Thyroid gland (tissue), 4 donors: Measurements from ENCODE around the gene TMC2. TPM values are rescaled to one million over a fixed set of nuclear protein-coding genes. Genes with fewer than 3 reads are reported as not detected.

Source experiments
- DNase-seq, 2 donors: peaks; one replicate each; pipeline ENCODE4 v3.0.0-alpha.2; 2019
- H3K27ac ChIP-seq, 3 donors: fragments of 200-600 bp; sonication (generic); 1 replicate in 2 of 3; 2 replicates in 1 of 3; pipeline ENCODE4 v1.5.1; 2016 to 2019; ENCODE audit warnings: mild to moderate bottlenecking in 1 of 3, moderate library complexity in 1 of 3
- H3K27me3 ChIP-seq: fragments of 200-600 bp; sonication (generic); one replicate; pipeline ENCODE4 v1.5.1; 2019
- H3K36me3 ChIP-seq, 2 donors: fragments of 200-600 bp; sonication (generic); one replicate each; pipeline ENCODE4 v1.5.1; 2016 to 2019
- H3K4me1 ChIP-seq, 2 donors: fragments of 200-600 bp; sonication (generic); one replicate each; pipeline ENCODE4 v1.5.1; 2017 to 2019
- H3K4me3 ChIP-seq, 3 donors: fragments of 200-600 bp; sonication (generic); replicated peaks in 1 of 3; 1 replicate in 2 of 3; 2 replicates in 1 of 3; pipeline ENCODE4 v1.5.1; 2016; ENCODE audit warnings: mild to moderate bottlenecking in 1 of 3
- H3K9me3 ChIP-seq: fragments of 200-600 bp; sonication (generic); one replicate; pipeline ENCODE4 v1.5.1; 2017
- POLR2A ChIP-seq, 2 donors: fragments of 450-650 bp; IDR thresholded peaks; one replicate each; pipeline ENCODE4 v1.6.1; 2017; ENCODE audit warnings: antibody characterized with exemption in 2 of 2, mild to moderate bottlenecking in 2 of 2, moderate library complexity in 1 of 2
- whole genome bisulfite sequencing, 2 donors: methylation state at CpG; one replicate each; pipeline ENCODE4 v1.1.5; 2017; 5-methylcytosine and 5-hydroxymethylcytosine counted together
- intact Hi-C: fragments of 100-400 bp; cut with DNase I; formaldehyde crosslinking; loops from one replicate; pipeline ENCODE4 v1.15.1; 2023
- total RNA-seq, 4 donors: library from RNA; depleted of rRNA; stranded (reverse); fragments of >200 nt; gene quantifications; one replicate each; pipeline ENCODE4 v1.2.3, GENCODE V29; 2016
- TF ChIP-seq, protein P1 (sequence below), 6 experiments: fragments of 200-600 bp in 3 of 6; fragments of 450-650 bp in 3 of 6; sonication (generic) in 3 of 6; IDR thresholded peaks; one replicate each; pipeline ENCODE4 v1.5.1; 2016 to 2019; ENCODE audit warnings: antibody characterized with exemption in 6 of 6, mild to moderate bottlenecking in 2 of 6, inconsistent platforms in 1 of 6, moderate library complexity in 1 of 6

The TMC2 gene
- total RNA-seq, 4 donors from 2014 or later = 0.11 TPM; not detected in 3

DNA sequence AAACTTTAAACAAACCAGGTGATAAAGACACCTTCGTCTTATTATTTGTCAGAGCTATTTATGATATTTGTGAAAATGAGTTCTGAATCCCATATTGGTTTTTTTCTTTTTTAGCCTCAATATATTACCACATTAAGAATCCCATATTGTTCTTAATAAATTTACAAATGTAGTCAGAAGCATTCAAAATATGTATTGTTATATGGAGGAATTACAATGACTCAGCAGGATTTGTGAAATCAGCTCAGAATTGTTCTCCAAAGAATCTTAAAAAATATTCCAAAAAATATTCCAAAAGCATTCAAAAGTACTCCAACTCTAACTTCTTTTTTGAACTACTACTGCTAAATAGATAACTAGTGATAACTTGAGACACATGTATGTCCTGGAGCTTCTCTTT, 21.2 kb upstream of the TMC2 start:
- Histone ChIP-seq H3K9me3 (no peaks in the 10 kb centered on the region), H3K27me3 (no peaks in the 10 kb centered on the region), H3K27ac (no peak overlapping the region), H3K4me3 (no peak overlapping the region), H3K36me3 (no peaks in the 10 kb centered on the region), H3K4me1 (peaks cover 0 to 4% of the 10 kb centered on the region in 2 donors)
- intact Hi-C loops = no loop called here
- WGBS, 2 donors = 75 to 82% methylated on average over 1 of the region's 1 CpG
- no peak for DNase-seq
- TF ChIP-seq, protein P1, sequence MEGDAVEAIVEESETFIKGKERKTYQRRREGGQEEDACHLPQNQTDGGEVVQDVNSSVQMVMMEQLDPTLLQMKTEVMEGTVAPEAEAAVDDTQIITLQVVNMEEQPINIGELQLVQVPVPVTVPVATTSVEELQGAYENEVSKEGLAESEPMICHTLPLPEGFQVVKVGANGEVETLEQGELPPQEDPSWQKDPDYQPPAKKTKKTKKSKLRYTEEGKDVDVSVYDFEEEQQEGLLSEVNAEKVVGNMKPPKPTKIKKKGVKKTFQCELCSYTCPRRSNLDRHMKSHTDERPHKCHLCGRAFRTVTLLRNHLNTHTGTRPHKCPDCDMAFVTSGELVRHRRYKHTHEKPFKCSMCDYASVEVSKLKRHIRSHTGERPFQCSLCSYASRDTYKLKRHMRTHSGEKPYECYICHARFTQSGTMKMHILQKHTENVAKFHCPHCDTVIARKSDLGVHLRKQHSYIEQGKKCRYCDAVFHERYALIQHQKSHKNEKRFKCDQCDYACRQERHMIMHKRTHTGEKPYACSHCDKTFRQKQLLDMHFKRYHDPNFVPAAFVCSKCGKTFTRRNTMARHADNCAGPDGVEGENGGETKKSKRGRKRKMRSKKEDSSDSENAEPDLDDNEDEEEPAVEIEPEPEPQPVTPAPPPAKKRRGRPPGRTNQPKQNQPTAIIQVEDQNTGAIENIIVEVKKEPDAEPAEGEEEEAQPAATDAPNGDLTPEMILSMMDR (IDR thresholded peaks at IDR 0.05) = no peak
- no peak for TF ChIP-seq POLR2A (IDR thresholded peaks at IDR 0.05)

DNA sequence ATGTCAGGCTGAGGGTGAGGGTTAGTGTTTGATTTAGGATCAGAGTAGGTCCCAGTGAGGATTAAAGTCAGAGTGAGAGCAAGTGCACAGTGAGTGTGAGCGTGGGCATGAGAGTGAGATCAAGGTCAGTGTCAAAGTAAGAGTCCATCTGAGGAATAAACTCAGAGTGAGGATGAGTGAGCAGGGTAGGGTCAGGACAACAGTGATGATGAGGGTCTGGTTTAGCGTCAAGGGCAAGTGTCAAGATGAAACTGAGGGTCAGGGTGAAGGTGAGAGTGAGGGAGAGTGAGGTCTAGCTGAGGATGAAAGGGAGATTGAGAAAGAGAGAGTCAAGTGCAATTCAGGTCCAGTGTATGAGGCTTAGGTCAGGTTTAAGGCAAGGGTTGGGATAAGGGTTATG, 20.0 kb upstream of the TMC2 start:
- H3K4me1 ChIP-seq = peaks cover 0 to 4% of the 10 kb centered on the region in 2 donors
- H3K27me3 ChIP-seq = no peaks in the 10 kb centered on the region
- H3K36me3 ChIP-seq = no peaks in the 10 kb centered on the region
- WGBS, 2 donors = 78 to 79% methylated on average over 2 of the region's 2 CpGs
- intact Hi-C loops = no loop called here
- TF ChIP-seq, protein P1 (IDR thresholded peaks at IDR 0.05) = no peak
- TF ChIP-seq POLR2A (IDR thresholded peaks at IDR 0.05) = no peak
- no peak for DNase-seq
- H3K4me3 ChIP-seq = no peak overlapping the region
- no peaks in the 10 kb centered on the region for H3K9me3 ChIP-seq
- H3K27ac ChIP-seq = no peak overlapping the region

DNA sequence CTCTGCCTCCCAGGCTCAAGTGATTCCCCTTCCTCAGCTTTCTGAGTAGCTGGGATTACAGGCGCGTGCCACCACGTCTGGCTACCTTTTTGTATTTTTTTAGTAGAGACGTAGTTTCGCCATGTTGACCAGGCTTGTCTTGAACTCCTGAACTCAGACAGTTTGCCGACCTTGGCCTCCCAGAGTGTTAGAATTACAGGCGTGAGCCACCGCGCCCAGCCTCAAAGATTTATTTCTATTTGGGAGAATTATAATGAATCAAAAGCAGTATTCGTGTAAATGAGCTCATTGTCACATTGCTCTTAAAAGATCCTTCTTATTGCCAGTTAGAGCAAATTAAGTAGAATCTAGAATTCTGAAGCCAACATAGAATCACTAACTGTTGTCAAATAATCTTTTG, 18.3 kb upstream of the TMC2 start:
- peaks cover 0 to 4% of the 10 kb centered on the region in 2 donors for H3K4me1 ChIP-seq
- no peak overlapping the region for H3K27ac ChIP-seq
- H3K4me3 ChIP-seq = no peak overlapping the region
- TF ChIP-seq POLR2A (IDR thresholded peaks at IDR 0.05) = no peak
- TF ChIP-seq, protein P1 (IDR thresholded peaks at IDR 0.05) = no peak
- WGBS, 2 donors = 74 to 82% methylated on average over 10 of the region's 10 CpGs
- no peaks in the 10 kb centered on the region for H3K27me3 ChIP-seq
- H3K9me3 ChIP-seq = no peaks in the 10 kb centered on the region
- intact Hi-C loops = no loop called here
- DNase-seq = no peak
- H3K36me3 ChIP-seq = no peaks in the 10 kb centered on the region

DNA sequence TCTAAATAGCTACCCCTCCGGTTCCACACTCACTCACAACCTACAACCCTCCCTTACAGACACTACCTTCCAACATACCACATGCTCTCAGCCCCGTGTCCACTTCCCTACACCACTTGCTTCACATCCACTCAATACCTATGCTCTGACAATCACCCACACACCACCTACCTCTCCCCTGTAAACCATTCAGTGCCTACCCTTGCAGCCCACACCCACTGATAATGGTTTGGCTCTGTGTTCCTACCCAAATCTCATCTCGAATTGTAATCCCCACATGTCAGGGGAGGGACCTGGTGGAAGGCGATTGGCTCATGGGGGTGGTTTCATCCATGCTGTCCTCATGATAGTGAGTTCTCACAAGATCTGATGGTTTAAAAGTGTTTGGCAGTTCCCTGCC, 17.8 kb upstream of the TMC2 start:
- no peaks in the 10 kb centered on the region for H3K36me3 ChIP-seq
- H3K27ac ChIP-seq = no peak overlapping the region
- TF ChIP-seq, protein P1 (IDR thresholded peaks at IDR 0.05) = no peak
- no peak for TF ChIP-seq POLR2A (IDR thresholded peaks at IDR 0.05)
- no peaks in the 10 kb centered on the region for H3K27me3 ChIP-seq
- peak; percentile 35 to 57 for DNase-seq
- H3K9me3 ChIP-seq = no peaks in the 10 kb centered on the region
- intact Hi-C loops = no loop called here
- 53 to 57% methylated on average over 4 of the region's 4 CpGs for WGBS, 2 donors
- H3K4me3 ChIP-seq = no peak overlapping the region
- peaks cover 0 to 4% of the 10 kb centered on the region in 2 donors for H3K4me1 ChIP-seq

DNA sequence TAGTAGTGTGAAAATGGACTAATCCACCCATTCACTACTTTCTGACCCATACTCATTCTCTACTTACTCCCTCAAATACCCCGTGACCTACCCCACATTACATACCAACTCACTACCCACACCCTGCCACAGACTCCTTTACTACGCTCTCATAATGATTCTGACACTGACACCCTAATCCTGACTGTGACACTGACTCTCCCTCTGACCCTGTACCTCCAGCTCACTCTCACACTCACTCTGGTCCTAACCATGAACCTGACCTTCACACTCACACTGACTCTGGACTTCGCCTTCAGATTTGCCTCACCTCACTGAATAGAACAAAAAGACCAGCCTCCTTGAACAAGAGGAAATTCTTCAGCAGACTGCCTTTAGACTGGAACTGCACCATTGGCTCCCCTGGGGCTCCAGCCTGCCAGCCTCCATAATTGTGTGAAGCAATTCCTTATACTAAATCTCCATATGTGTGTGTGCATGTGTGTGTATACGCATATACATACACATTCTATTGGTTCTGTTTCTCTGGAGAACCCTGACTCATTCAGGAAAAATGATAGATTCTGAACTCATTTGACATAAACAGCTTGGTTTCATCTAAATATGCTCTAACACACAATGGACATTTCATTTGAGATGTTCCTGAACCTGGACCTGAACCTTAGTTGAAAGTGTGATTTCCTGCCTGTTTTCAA, 17.1 kb upstream of the TMC2 start:
- 93 to 95% methylated on average over 4 of the region's 4 CpGs for WGBS, 2 donors
- Histone ChIP-seq H3K4me3 (no peak overlapping the region), H3K27ac (no peak overlapping the region), H3K4me1 (peaks cover 3 to 8% of the 10 kb centered on the region in 2 donors), H3K27me3 (no peaks in the 10 kb centered on the region), H3K36me3 (no peaks in the 10 kb centered on the region), H3K9me3 (no peaks in the 10 kb centered on the region)
- intact Hi-C loops = no loop called here
- no peak for DNase-seq
- TF ChIP-seq, protein P1 (IDR thresholded peaks at IDR 0.05) = no peak
- TF ChIP-seq POLR2A (IDR thresholded peaks at IDR 0.05) = no peak
